H9 (cell line): Measurements from ENCODE around the gene TBX21. TPM values are rescaled to one million over a fixed set of nuclear protein-coding genes. Genes with fewer than 3 reads are reported as not detected.

Source experiments
- DNase-seq: peaks from one replicate; pipeline ENCODE4 v3.0.0-alpha.2; 2017
- H2AFZ ChIP-seq: one replicate; pipeline ENCODE4 v1.6.1; 2013; ENCODE audit warnings: mild to moderate bottlenecking, low read length, control low read depth, moderate library complexity
- H2AK5ac ChIP-seq: 2 replicates; pipeline ENCODE4 v1.6.1; 2013; ENCODE audit warnings: low read length, control low read depth, mixed read lengths; ENCODE audit not compliant: insufficient read length
- H2BK120ac ChIP-seq: one replicate; pipeline ENCODE4 v1.6.1; 2013; ENCODE audit warnings: low read depth, mild to moderate bottlenecking, low read length, control low read depth, inconsistent platforms; ENCODE audit not compliant: poor library complexity, severe bottlenecking
- H2BK12ac ChIP-seq: 2 replicates; pipeline ENCODE4 v1.6.1; 2013; ENCODE audit warnings: low read length, control low read depth, mixed read lengths, low read depth; ENCODE audit not compliant: insufficient read length
- H2BK15ac ChIP-seq: 2 replicates; pipeline ENCODE4 v1.6.1; 2013; ENCODE audit warnings: low read depth, low read length, control low read depth
- H2BK20ac ChIP-seq: one replicate; pipeline ENCODE4 v1.6.1; 2013; ENCODE audit warnings: low read depth, mild to moderate bottlenecking, low read length, control low read depth, inconsistent platforms; ENCODE audit not compliant: poor library complexity, severe bottlenecking
- H2BK5ac ChIP-seq: 2 replicates; pipeline ENCODE4 v1.6.1; 2013; ENCODE audit warnings: low read length, control low read depth, mixed read lengths; ENCODE audit not compliant: insufficient read length
- H3K14ac ChIP-seq: 2 replicates; pipeline ENCODE4 v1.6.1; 2013; ENCODE audit warnings: low read length, control low read depth; ENCODE audit not compliant: insufficient read depth
- H3K18ac ChIP-seq: 2 replicates; pipeline ENCODE4 v1.6.1; 2013; ENCODE audit warnings: low read depth, mild to moderate bottlenecking, mixed read lengths, low read length, control low read depth; ENCODE audit not compliant: insufficient read length
- H3K23ac ChIP-seq: 2 replicates; pipeline ENCODE4 v1.6.1; 2013; ENCODE audit warnings: low read length, control low read depth, mixed read lengths, low read depth; ENCODE audit not compliant: insufficient read length
- H3K23me2 ChIP-seq: 2 replicates; pipeline ENCODE4 v1.6.1; 2013; ENCODE audit warnings: low read depth, mild to moderate bottlenecking, mixed read lengths, low read length, control low read depth; ENCODE audit not compliant: insufficient read length, poor library complexity, severe bottlenecking
- H3K27ac ChIP-seq: 2 replicates; pipeline ENCODE4 v1.5.1; 2013; ENCODE audit warnings: low read length, control low read depth, mixed read lengths, low read depth; ENCODE audit not compliant: insufficient read length
- H3K27me3 ChIP-seq: 2 replicates; pipeline ENCODE4 v1.6.1; 2013; ENCODE audit warnings: low read length, control low read depth, inconsistent platforms; ENCODE audit not compliant: insufficient read depth
- H3K4ac ChIP-seq: 2 replicates; pipeline ENCODE4 v1.6.1; 2013; ENCODE audit warnings: low read depth, mild to moderate bottlenecking, control low read depth, inconsistent platforms, low read length, moderate library complexity
- H3K4me1 ChIP-seq: 2 replicates; pipeline ENCODE4 v1.6.1; 2013; ENCODE audit warnings: low read length, control low read depth, inconsistent platforms; ENCODE audit not compliant: insufficient read depth
- H3K4me2 ChIP-seq: 2 replicates; pipeline ENCODE4 v1.6.1; 2013; ENCODE audit warnings: low read length, control low read depth, mixed read lengths; ENCODE audit not compliant: insufficient read length, insufficient read depth
- H3K56ac ChIP-seq: 2 replicates; pipeline ENCODE4 v1.6.1; 2013; ENCODE audit warnings: low read depth, mild to moderate bottlenecking, mixed read lengths, low read length, control low read depth; ENCODE audit not compliant: insufficient read length
- H3K79me1 ChIP-seq: 2 replicates; pipeline ENCODE4 v1.6.1; 2013; ENCODE audit warnings: low read depth, mild to moderate bottlenecking, moderate library complexity, low read length, control low read depth, inconsistent platforms; ENCODE audit not compliant: insufficient read depth, poor library complexity, severe bottlenecking
- H3K79me2 ChIP-seq: 2 replicates; pipeline ENCODE4 v1.6.1; 2013; ENCODE audit warnings: low read length, control low read depth, inconsistent platforms; ENCODE audit not compliant: insufficient read depth
- H3K9ac ChIP-seq: 2 replicates; pipeline ENCODE4 v1.6.1; 2013; ENCODE audit warnings: low read length, control low read depth, mixed read lengths; ENCODE audit not compliant: insufficient read length; ENCODE audit errors: extremely low read depth
- H3K9me3 ChIP-seq: one replicate; pipeline ENCODE4 v1.6.1; 2013; ENCODE audit warnings: low read depth, low read length, inconsistent platforms; ENCODE audit not compliant: control insufficient read depth
- H3T11ph ChIP-seq: one replicate; pipeline ENCODE4 v1.6.1; 2013; ENCODE audit warnings: mild to moderate bottlenecking, low read length, control low read depth, inconsistent platforms
- H4K20me1 ChIP-seq: one replicate; pipeline ENCODE4 v1.6.1; 2013; ENCODE audit not compliant: control insufficient read depth, insufficient read length, insufficient read depth
- H4K5ac ChIP-seq: 2 replicates; pipeline ENCODE4 v1.6.1; 2013; ENCODE audit warnings: low read depth, mild to moderate bottlenecking, mixed read lengths, low read length, control low read depth; ENCODE audit not compliant: insufficient read length
- H4K8ac ChIP-seq: replicated peaks from 2 replicates; pipeline ENCODE4 v1.6.1; 2013; ENCODE audit warnings: low read length, control low read depth, mixed read lengths, low read depth; ENCODE audit not compliant: insufficient read length
- H4K91ac ChIP-seq: 2 replicates; pipeline ENCODE4 v1.6.1; 2013; ENCODE audit warnings: low read depth, mild to moderate bottlenecking, moderate library complexity, mixed read lengths, low read length, control low read depth; ENCODE audit not compliant: insufficient read length
- H3K27ac Mint-ChIP-seq, 3 experiments: 2 replicates in 2 of 3; 3 replicates in 1 of 3; pipeline ENCODE4 v1.8.0; 2020 to 2021; ENCODE audit warnings: mixed read lengths in 3 of 3, mild to moderate bottlenecking in 1 of 3, moderate library complexity in 1 of 3
- H3K27me3 Mint-ChIP-seq: 2 replicates; pipeline ENCODE4 v1.8.0; 2021; ENCODE audit warnings: low read depth, mild to moderate bottlenecking, moderate library complexity, mixed read lengths
- H3K36me3 Mint-ChIP-seq, 3 experiments: 2 replicates in 2 of 3; 3 replicates in 1 of 3; pipeline ENCODE4 v1.8.0; 2020 to 2021; ENCODE audit warnings: low read depth in 3 of 3, mixed read lengths in 3 of 3; ENCODE audit not compliant: insufficient read depth in 1 of 3
- H3K4me1 Mint-ChIP-seq, 2 experiments: 2 replicates each; pipeline ENCODE4 v1.8.0; 2020; ENCODE audit warnings: mixed read lengths in 2 of 2
- H3K4me3 Mint-ChIP-seq, 2 experiments: 2 replicates in 1 of 2; 3 replicates in 1 of 2; pipeline ENCODE4 v1.8.0; 2020 to 2021; ENCODE audit warnings: mild to moderate bottlenecking in 2 of 2, mixed read lengths in 2 of 2, moderate library complexity in 1 of 2
- H3K9me3 Mint-ChIP-seq, 2 experiments: 2 replicates in 1 of 2; 3 replicates in 1 of 2; pipeline ENCODE4 v1.8.0; 2020; ENCODE audit warnings: mild to moderate bottlenecking in 2 of 2, mixed read lengths in 2 of 2, moderate library complexity in 1 of 2
- CTCF ChIP-seq: fragments of 200-600 bp; sonication (generic); conservative IDR thresholded peaks from 3 replicates; pipeline ENCODE4 v1.8.0; 2021; ENCODE audit warnings: antibody characterized with exemption, mild to moderate bottlenecking
- WGBS: extraction: QIAGEN DNeasy Blood & Tissue Kit; methylation state at CpG from one replicate; pipeline ENCODE4 v1.1.7; 2013; ENCODE audit warnings: missing lambda C conversion rate, low lambda C conversion rate, mixed read lengths; ENCODE audit not compliant: insufficient read length; ENCODE audit errors: extremely low coverage; 5-methylcytosine and 5-hydroxymethylcytosine counted together
- total RNA-seq: library from RNA; stranded (reverse); gene quantifications from 2 replicates; pipeline ENCODE4 v1.2.1, GENCODE V29; 2021

Gene TBX21
- total RNA-seq, 1 experiment from 2014 or later: not detected

GRCh38 chr17:47727704-47728036, 5.4 kb upstream of the TBX21 start:
- H2BK5ac ChIP-seq: no peak overlapping the region
- no peak overlapping the region for H3K4me3 Mint-ChIP-seq
- no peak overlapping the region for H2BK120ac ChIP-seq
- no peak overlapping the region for H3T11ph ChIP-seq
- no peak overlapping the region for H2BK12ac ChIP-seq
- no peak for DNase-seq
- no peak overlapping the region for H3K18ac ChIP-seq
- H3K4ac ChIP-seq: no peak overlapping the region
- H2AK5ac ChIP-seq: no peak overlapping the region
- no peak overlapping the region for H4K8ac ChIP-seq
- no peak overlapping the region for H4K91ac ChIP-seq
- H3K14ac ChIP-seq: no peak overlapping the region
- H3K23me2 ChIP-seq: no peaks in the 10 kb centered on the region
- H3K4me1 ChIP-seq: no peaks in the 10 kb centered on the region
- H3K27me3 ChIP-seq: peaks cover 6% of the 10 kb centered on the region; the same call in 1 of the 2 replicates
- H3K79me2 ChIP-seq: no peaks in the 10 kb centered on the region
- H3K27ac ChIP-seq: no peak overlapping the region
- H3K9ac ChIP-seq: no peak overlapping the region
- no peaks in the 10 kb centered on the region for H3K9me3 ChIP-seq
- H4K5ac ChIP-seq: no peak overlapping the region
- no CpG with 5 or more reads among the region's 9 CpGs for WGBS
- H4K20me1 ChIP-seq: no peaks in the 10 kb centered on the region
- no peak overlapping the region for H2BK15ac ChIP-seq
- no peak overlapping the region for H3K56ac ChIP-seq
- no peak for TF ChIP-seq CTCF
- H3K4me2 ChIP-seq: no peak overlapping the region
- H2BK20ac ChIP-seq: no peak overlapping the region
- H3K27ac Mint-ChIP-seq: peak overlapping the region in 2 of 3 experiments; percentile 65 to 66; a peak in 2 of 7 replicates
- H3K36me3 Mint-ChIP-seq: no peaks in the 10 kb centered on the region; a peak in 1 of 7 replicates
- no peak overlapping the region for H3K23ac ChIP-seq
- H3K27me3 Mint-ChIP-seq: peaks cover 63% of the 10 kb centered on the region
- H3K9me3 Mint-ChIP-seq: no peaks in the 10 kb centered on the region
- H3K79me1 ChIP-seq: no peaks in the 10 kb centered on the region
- peaks cover 7 to 20% of the 10 kb centered on the region in 2 experiments for H3K4me1 Mint-ChIP-seq
- H2AFZ ChIP-seq: no peak overlapping the region
